GM21786 (cell line): ENCODE results near the gene DAB2IP.

Experiments used
- ATAC-seq: cut with Tn5 transposase; IDR thresholded peaks from one replicate; pipeline ENCODE4 v1.9.1; 2021; ENCODE audit not compliant: unreplicated experiment

Gene DAB2IP

DNA sequence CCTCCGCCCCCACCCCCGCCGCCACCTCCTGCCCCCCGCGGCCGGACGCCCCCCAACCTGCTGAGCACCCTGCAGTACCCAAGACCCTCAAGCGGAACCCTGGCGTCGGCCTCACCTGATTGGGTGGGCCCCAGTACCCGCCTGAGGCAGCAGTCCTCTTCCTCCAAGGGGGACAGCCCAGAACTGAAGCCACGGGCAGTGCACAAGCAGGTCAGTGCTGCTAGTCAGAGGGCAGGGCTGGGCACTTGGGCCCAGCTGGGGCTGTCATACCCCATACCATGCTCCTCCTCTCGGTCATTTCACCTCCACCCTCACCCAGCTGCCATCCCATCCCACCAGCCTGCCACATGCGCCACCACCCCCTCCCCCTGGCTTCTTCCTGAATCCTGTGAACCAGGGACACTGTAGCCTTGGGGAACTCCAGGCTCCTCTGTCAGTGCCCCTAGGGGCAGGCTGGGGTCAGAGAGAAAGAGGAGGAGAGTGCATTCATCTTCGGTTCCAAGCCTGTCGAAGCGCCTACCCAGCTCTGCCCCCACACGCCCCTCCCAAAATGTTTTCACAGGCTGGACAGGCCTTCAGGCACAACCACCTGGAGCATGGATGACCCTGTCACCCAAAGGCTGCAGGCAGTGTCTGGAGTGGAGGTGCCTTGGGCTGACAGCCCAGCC is 122.0 kb downstream of the DAB2IP start:
- ATAC-seq: no peak

DNA sequence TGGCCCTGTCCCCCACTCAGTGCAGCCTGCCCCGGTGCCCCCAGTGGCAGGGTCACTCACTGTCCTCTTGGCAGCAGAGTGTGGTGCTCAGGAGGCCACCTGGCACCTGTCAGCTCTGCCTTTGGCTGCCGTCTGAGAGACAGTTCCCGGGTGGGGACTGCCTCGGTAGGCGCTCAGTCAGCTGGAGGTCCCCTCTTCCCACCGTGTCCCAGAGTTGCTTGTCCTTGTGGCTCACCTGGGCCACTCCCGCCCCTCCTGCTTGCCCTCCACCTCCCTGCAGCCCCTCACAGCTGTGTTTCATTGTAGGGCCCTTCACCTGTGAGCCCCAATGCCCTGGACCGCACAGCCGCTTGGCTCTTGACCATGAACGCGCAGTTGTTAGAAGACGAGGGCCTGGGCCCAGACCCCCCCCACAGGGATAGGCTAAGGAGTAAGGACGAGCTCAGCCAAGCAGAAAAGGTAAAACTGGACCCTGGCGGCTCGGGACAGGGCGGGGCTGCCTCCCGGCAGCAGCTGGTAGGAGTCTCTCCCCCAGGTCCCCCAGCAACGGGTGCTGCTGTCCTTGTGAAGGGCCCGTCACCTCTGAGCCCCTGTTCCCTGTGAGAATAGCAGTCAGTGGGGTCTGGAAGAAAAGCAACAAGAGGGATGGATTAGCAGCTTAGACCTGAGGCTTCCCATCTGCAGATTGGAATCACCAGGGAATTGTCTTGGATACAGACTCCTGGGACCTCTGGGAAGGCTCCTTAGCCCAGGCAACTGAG is 122.7 kb downstream of the DAB2IP start:
- no peak for ATAC-seq

DNA sequence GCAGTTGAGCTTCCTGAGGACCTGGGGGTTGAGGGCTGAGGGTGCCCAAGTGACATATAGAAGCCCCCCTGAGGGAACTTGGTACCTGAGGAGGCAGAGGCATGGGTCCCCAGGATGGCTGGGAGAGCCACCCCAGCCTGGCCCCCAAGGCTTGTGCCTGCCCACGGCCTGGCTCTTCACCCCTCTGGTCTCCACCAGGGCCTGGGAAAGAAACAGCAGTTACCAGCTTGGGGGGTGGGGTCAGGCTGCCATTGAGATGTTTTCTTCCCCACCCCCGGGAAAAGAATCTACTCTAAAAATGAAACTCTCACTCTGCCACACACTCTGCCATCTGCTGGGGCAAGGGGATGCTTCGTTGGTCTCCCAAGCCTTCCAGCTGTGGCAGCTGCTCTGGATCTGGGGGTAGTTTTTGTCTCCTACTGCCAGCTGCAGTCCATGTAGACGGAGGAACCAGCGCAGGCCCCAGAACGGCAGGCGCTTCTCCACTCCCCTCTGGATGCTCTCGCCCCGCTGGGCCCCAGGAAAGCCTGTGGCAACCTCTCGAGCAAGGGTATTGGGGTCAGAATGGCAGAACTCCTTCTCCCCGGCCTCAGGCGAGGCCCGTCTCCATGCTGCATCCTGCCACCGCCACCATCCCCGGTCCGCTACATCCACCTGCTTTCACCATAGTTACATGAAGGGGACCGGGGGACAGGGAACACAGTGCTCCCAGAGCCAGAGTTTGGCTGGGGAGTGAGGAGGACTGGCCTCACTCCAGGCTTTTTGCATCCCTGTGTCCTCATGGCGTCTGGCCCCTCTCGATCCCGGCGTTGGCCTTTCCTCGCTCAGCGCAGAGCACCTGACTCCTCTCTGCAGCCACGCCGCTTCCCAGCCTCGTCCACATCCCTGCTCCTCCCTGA is 123.5 kb downstream of the DAB2IP start:
- ATAC-seq: no peak

DNA sequence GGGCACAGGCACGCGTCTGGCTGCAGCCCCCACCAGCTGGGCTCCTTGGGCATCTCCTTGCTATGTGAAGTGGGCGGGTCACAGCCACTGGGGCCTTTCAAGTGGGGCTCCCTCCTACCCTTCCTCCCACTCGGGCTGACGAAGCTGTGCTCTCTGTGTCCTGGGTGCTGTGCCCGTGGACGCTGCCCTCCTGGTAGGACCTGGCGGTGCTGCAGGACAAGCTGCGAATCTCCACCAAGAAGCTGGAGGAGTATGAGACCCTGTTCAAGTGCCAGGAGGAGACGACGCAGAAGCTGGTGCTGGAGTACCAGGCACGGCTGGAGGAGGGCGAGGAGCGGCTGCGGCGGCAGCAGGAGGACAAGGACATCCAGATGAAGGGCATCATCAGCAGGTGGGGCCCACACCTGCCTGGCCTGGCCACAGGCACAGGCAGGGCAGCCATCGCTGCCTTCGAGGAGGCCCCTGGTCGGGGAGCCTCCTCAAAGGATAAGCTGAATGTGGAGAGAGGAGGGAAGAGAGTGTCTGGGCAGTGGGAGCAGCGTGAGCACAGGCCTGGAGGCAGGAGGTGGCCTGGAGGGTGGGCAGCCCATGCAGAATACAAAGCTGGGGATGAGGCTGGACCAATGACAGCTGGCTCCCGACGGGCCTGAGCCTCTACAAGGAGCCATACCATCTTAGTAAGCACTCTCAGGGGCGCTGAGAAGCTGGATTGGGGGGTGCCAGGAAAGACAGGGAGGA is 124.7 kb downstream of the DAB2IP start:
- ATAC-seq: no peak

DNA sequence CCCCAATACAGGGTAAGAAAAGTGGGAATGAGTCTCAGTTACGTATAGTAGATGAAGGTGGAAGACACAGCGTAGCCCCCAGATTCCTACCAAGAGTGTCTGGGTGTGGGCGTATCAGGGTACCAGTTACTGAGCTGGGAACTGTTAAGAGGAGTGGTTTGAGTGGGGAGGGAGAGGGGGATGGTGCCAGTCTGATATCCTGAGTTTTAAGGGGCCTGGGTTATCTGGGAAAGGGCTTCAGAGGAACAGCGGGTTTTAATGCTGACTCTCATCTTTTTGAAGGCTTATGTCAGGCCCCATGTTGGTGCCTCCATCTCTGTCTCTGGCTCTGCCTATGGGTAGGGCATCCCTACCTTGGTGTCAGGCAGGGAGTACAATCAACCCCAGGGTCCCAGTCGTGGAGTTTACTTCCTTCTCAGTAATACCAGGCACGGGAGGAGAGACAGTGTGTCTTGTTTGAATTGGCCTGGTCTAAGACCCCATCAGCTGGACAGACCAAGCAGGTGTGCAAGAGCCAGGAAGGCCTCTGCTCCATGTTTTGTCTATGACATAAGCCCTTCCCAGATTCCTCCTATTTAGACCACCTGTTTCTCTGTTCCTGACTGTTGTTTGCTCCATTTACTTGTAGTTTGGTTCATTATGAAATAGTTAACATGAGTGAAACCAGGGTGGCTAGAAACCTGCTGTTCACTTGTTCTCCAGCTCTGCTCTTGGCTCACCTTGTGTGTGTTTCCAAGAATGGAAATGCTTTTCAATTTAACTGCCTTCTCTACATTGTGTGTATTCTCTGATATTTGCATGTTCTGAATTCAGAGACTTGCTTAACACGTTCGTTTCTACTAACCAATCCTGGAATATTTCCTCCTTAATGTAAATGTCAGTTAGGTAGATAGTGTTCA is 125.6 kb downstream of the DAB2IP start:
- ATAC-seq: no peak

DNA sequence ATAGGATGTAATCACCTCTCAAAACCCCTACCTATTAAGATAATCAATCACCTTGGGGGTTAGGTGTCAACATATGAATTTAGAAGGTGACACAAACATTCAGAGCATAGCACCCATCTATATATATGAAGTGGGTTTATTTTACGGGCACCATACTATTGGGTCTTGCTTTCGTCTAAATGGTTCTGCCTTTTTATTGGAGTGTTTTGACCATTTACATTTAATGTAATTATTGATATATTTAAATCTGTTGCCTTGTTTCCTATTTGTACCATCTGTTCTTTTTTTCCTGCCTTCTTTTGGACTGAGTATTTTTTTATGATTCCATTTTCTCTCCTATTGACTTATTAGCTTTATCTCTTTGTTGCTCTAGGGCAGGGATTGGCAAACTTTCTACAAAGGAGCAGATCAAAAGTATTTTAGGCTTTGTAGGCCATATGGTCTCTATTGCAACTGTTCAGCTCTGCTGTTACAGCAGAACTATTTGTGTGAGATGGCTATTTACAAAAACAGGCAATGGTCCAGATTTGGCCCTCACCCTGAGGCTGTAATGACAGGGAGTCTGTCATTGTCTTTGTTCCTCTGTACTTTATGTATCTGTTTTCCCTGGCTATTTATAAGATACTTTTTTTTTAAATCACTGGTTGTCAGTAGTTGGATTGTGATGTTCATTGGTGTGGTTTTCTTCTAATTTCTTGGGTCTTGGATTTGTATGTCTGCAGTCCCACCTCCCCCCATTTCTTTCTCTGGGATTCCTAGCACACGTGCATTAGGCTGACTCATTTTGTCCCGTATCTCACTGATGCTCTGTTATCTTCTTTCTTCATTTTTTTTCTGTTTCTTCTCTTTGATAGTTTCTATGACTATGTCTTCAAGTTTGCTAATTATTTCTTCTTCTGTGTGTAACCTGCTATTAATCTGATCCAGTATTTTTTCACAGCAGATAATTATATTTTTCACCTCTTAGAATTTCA is 127.1 kb downstream of the DAB2IP start:
- ATAC-seq: no peak

DNA sequence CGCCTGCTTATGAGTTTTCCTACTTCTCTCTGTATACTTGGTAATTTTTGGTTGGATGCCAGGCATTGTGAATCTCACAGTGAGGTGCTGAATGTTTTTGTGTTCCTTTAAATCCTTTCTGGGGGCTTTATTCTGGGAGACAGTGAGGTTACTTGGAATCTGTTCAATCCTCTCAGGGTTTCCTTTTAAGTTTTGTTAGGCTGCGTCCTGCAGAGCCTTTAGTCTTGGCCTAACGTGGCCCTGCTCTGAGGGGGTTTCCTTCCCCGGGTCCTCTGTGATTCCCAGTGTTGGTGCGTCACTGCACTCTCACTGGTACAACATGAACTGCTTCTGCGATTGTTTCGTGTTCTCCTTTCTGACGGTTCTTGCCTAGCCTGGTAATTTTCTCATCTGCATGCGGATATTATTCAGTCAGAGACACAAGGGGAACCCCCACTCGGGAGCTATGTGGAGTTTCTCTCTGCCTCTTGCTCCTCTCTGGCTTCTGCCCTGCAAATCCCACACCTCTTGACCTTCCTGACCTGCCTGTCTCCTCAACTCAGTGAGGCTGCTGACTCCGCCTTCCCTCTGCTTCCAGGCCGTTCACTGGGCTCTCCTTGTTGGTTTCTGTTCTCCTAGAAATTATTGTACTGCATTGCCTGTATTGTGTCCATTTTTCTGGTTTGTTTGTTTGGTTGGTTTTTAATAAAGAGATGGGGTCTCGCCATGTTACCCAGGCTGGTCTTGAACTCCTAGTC is 128.1 kb downstream of the DAB2IP start:
- no peak for ATAC-seq

DNA sequence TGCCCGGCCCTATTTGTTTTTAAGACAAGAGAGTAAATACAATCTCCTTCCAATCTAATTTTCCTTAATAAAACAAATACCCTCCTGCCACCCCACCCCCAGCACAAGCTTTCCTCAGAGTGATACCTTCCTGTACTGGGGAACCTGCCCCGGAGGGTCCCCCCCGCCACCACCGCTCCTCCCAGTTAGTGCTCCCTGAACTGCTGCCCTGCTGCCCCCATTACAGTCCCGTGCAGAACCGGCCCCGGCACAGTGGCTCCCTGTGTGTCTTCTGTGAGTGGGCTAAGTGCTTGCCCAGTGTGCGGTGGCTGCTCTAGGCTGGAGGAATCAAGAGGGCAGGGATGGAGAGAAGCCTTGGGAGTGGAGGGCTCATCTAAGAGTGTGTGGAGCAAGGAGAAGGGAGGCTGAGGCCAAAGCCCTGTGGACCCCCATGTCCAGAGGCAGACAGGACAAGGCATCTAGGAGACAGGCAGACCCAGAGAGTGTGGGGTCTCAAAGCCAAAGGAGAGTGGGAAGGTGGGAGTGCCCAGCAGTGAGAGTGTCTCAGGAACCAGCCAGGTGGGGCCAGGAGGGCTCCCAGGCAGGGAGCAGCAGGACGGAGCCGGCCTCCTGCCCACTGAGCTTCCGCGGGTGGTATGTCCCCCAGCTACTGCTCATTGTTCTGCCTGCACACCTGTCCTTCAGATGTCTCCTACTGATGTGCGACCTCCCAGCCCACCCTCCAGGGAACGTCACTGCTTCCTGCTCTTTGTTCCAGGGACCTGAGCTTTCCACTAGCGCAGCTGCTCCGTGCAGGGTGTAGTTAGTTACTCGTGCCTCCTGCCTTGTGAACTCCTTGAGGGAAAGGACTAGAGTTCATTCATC is 129.0 kb downstream of the DAB2IP start:
- no peak for ATAC-seq

DNA sequence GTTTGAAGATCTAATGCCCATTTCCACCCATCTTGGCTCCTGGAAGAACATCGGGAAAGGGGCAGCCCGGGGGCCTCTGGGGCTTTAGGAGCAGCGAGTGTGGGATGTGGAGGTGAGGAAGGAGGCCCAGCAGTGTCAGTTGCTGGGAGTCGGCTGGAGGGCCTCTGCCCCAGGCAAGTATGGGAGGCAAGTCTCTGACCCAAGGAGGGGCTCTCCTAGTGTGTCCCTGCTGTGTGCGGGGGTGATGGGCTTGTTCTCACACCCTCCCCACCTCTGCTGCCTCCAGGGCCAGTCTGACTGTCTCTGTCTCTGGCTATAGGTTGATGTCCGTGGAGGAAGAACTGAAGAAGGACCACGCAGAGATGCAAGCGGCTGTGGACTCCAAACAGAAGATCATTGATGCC is 129.7 kb downstream of the DAB2IP start:
- ATAC-seq: no peak

DNA sequence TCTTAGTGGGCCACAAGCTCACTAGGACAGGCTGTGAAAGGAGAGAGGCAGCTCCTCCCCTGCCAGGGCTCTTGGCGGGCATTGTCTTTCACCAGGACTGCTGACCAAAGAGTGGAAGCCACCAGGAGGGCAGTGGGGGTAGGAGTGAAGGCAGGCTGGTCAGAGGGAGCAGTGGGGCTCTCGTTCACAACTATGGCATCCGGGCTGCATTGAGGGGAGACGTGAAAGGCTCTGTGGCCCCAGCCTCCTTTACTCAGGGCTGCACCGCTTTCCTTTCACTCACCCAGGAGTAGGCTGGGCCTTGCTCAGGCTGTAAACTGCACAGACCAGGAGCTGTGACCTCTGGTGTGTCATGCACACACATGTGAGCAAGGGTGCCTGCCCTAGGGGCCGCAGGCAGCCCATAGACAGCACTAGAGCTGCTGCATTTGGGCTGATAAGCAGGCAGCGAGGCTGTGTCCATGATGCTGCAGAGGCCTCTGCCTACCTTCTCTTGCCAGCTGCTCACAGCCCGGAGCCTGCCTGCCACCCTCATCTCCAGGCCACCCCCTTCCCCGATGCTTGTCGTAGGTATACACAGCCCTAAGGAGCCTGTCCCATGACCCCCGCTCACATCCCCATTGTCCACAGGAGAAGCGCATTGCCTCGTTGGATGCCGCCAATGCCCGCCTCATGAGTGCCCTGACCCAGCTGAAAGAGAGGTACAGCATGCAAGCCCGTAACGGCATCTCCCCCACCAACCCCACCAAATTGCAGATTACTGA is 130.4 kb downstream of the DAB2IP start:
- no peak for ATAC-seq

DNA sequence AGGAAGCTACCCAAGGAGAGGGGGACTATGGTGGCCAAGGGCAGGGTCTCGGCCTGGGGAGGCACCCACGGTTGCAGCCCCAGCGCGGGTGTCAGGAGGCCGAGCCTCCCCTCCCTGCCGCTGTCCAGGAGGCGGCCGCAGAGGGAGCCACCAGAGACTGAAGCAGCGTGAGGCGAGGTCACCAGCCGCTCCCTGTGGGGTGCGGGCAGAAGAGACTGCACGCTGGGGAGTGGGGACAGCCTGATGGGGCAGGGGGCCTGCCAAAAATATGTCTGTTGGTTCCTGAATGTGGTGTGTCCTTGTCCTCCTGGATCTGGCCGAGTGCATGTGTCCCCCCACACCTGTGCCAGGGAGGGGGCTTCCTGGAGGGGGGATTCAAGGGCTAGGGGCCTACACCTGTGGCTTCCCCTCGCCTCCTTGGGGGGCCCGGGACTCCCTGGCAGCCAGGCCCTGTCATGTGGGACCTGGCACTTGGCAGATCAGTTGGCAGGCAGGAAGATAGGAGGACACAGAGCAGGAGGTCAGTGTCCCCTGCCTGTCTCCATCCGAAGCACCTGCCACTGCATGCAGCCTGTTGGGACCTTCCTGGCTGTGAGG is 131.2 kb downstream of the DAB2IP start:
- no peak for ATAC-seq

DNA sequence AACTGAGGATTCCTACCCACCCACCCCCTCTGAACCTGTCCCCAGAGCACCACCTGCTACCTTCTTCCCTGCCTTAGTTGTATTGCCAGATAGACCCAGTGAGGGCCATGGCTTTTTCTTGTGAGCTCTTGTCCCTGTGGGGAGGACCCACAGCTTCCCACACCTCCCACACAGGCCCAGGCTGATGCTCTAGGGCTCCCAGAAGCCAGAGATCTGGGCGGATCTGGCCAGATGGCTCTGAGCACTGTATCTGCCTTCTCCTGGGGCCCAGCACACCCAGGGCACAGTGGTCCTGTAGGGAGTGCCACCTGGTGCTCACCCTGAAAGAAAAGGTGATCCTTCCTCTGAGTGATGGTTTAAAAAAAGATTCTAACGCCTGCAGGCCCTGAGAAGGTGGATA is 131.7 kb downstream of the DAB2IP start:
- no peak for ATAC-seq

DNA sequence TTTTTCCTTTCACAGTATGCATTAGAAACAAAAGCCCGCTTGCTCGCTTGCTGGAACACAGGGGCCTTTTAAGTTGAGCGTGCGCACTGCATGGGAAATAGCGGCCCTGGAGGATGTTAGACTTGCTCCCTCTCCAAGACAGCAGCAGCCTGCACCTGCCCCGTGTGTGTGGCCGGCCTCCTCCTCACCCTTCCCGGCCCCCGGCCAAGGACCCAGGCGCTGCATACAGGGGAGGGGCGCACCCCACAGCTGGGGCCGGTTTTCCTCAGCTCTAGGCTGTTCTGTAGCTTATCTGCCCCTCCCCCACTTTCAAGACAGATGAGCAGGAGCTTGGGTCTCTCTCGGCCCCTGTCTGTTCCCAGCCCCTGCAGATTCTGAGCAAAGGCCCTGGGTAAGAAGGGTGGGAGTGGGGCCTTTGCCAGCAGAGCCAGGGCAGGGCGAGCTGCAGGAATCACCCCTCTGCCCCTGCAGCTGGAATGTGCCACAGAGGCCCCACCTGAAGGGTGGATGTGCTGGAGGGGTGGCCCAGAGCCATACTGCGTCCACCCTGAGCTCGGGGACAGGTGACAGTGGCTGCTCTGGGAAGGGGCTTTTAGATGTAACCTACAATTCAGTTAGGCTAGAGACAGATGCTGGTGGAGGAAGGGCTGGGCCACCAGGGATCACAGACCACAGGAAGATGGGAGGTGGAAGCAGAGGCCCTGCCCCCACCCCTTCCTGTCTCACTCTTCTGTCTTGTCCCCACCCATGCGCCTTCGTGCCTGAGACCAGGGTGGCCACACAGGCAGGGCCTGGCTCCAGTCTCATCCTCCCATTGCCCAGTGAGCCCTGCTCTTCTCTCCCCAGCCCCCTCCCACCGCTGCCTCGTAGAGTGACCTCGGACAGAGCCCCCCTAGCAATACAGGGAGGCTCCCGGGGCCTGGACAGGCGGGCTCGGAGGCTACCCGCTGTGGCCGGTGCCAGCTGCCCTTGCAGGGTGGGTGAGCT is 132.4 kb downstream of the DAB2IP start:
- no peak for ATAC-seq

DNA sequence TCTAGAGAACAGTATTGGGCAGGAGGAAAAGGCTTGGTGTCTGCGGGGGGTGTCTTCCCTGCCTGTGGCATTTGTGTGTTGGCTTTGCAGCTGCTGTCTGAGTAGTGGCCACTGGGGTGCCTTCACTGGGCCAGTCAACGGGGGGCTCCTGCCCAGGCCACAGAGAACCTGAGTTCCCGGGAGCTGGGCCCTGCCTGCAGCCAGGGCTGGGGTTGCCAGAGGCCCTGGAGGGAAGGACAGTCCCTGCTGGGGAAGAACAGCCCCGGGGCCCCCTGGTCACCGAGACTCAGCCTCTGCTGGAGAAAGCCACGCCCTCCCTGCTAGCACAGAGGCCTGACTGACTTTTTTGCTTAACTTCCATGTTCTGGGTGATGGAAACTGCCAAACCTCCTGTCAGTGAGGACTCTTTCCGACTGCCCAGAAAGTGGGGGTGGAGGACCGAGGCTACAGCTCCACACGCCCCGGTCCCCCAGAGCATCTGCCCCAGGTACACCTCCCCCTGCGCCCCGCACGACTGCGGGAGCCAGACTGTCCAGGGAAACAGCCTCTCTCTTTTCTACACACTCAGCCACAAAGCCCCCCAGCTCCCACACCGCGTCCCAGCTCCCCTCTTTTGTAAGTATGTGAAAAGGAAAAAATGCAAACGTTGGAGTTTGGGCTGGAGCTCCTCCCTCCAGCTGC is 133.4 kb downstream of the DAB2IP start:
- no peak for ATAC-seq
